Endothelial cell of umbilical vein (primary cell): Measurements from ENCODE around the gene C2. TPM values are rescaled to one million over a fixed set of nuclear protein-coding genes. Genes with fewer than 3 reads are reported as not detected.

ENCODE experiments used
- BruUV-seq: library from RNA; stranded (reverse); fragments of 400-500 nt; replicated peaks from 2 replicates; lab custom pipeline; 2021; lab: Mats Ljungman, UMichigan
- CTCF ChIA-PET: fragments of 300-600, 350-600 bp; sonication (Branson Sonifier 250); formaldehyde crosslinking; loops from one replicate; lab custom pipeline; 2021; ENCODE audit warnings: antibody characterized with exemption, inconsistent platforms; lab: Charles Lee
- POLR2A ChIA-PET: fragments of 300-600, 350-600 bp; sonication (Branson Sonifier 250); formaldehyde crosslinking; loops from one replicate; lab custom pipeline; 2021; ENCODE audit warnings: antibody characterized with exemption, inconsistent platforms; lab: Charles Lee
- DNase-seq: peaks from one replicate; pipeline ENCODE4 v3.0.0-alpha.2; 2011; ENCODE audit warnings: low read depth, low spot score
- FAIRE-seq: peaks from 2 replicates; lab custom pipeline; 2011; peaks lifted over from hg19 to GRCh38; lab: Jason Lieb, UNC
- H2AFZ ChIP-seq: 2 replicates; pipeline ENCODE4 v1.6.0; 2012; ENCODE audit warnings: low read depth, low read length, control low read depth, inconsistent platforms
- H3K27ac ChIP-seq: 2 replicates; pipeline ENCODE4 v1.5.1; 2011; ENCODE audit warnings: low read depth, mild to moderate bottlenecking, control low read depth, low read length, moderate library complexity; ENCODE audit not compliant: insufficient read depth
- H3K27me3 ChIP-seq, 2 experiments: 2 replicates each; pipeline versions ENCODE4 v1.6.0 to v1.6.1; 2011; ENCODE audit warnings: low read length in 2 of 2, mixed read lengths in 1 of 2; ENCODE audit not compliant: control insufficient read depth in 2 of 2, insufficient read depth in 2 of 2
- H3K36me3 ChIP-seq, 2 experiments: 2 replicates in 1 of 2; 3 replicates in 1 of 2; pipeline ENCODE4 v1.5.1; 2011; ENCODE audit warnings: low read length in 2 of 2, mild to moderate bottlenecking in 1 of 2, moderate library complexity in 1 of 2; ENCODE audit not compliant: control insufficient read depth in 2 of 2, insufficient read depth in 2 of 2; ENCODE audit errors: extremely low read depth in 1 of 2
- H3K4me1 ChIP-seq: 3 replicates; pipeline ENCODE4 v1.5.1; 2011; ENCODE audit warnings: mild to moderate bottlenecking, low read length; ENCODE audit not compliant: control insufficient read depth, insufficient read depth; ENCODE audit errors: extremely low read depth
- H3K4me2 ChIP-seq: 2 replicates; pipeline ENCODE4 v1.6.1; 2011; ENCODE audit warnings: low read length, control low read depth, mixed read lengths; ENCODE audit not compliant: insufficient read depth
- H3K4me3 ChIP-seq, 3 experiments: fragments of 200-600 bp in 1 of 3; sonication (generic), shearing (Covaris generic) in 1 of 3; replicated peaks in 1 of 3; 2 replicates each; pipeline ENCODE4 v1.5.1; 2011 to 2016; ENCODE audit warnings: control low read depth in 3 of 3, low read length in 3 of 3, mild to moderate bottlenecking in 2 of 3, inconsistent platforms in 1 of 3, low read depth in 1 of 3, moderate library complexity in 1 of 3; ENCODE audit not compliant: insufficient read depth in 1 of 3
- H3K79me2 ChIP-seq: 2 replicates; pipeline ENCODE4 v1.6.0; 2012; ENCODE audit warnings: low read length, inconsistent platforms; ENCODE audit not compliant: control insufficient read depth, insufficient read depth
- H3K9ac ChIP-seq: replicated peaks from 2 replicates; pipeline ENCODE3; 2011; ENCODE audit warnings: low read length, control low read depth; ENCODE audit not compliant: insufficient read depth; ENCODE audit errors: extremely low read depth
- H3K9me1 ChIP-seq: replicated peaks from 3 replicates; pipeline ENCODE4 v1.6.0; 2011; ENCODE audit warnings: mild to moderate bottlenecking, low read length; ENCODE audit not compliant: control insufficient read depth, insufficient read depth; ENCODE audit errors: extremely low read depth
- H3K9me3 ChIP-seq: replicated peaks from 2 replicates; pipeline ENCODE4 v1.5.1; 2012; ENCODE audit warnings: low read length, inconsistent platforms; ENCODE audit not compliant: control insufficient read depth, insufficient read depth
- H4K20me1 ChIP-seq: replicated peaks from 2 replicates; pipeline ENCODE3; 2011; ENCODE audit warnings: mild to moderate bottlenecking, low read length; ENCODE audit not compliant: control insufficient read depth, insufficient read depth; ENCODE audit errors: extremely low read depth
- CTCF ChIP-seq, 2 donors: IDR thresholded peaks; 1 replicate in 1 of 2; 2 replicates in 1 of 2; pipeline ENCODE4 v1.5.1; 2011; ENCODE audit warnings: low read length in 2 of 2, mild to moderate bottlenecking in 2 of 2, moderate library complexity in 2 of 2, control low read depth in 1 of 2, inconsistent platforms in 1 of 2, low read depth in 1 of 2; ENCODE audit not compliant: insufficient read depth in 1 of 2; ENCODE audit errors: extremely low read depth in 1 of 2
- EZH2 ChIP-seq: IDR thresholded peaks from 2 replicates; pipeline ENCODE4 v1.6.1; 2012; ENCODE audit warnings: borderline replicate concordance, low read depth, mild to moderate bottlenecking, moderate library complexity, low read length, inconsistent platforms; ENCODE audit not compliant: severe bottlenecking
- FOS ChIP-seq: IDR thresholded peaks from 2 replicates; pipeline ENCODE4 v1.6.1; 2011; ENCODE audit warnings: mild to moderate bottlenecking, low read length, moderate library complexity, borderline replicate concordance; ENCODE audit not compliant: insufficient read depth
- GATA2 ChIP-seq: IDR thresholded peaks from 2 replicates; pipeline ENCODE4 v1.7.0; 2011; ENCODE audit warnings: low read depth, mild to moderate bottlenecking, moderate library complexity, mixed read lengths, low read length; ENCODE audit not compliant: insufficient read length, insufficient read depth
- JUN ChIP-seq: IDR thresholded peaks from 2 replicates; pipeline ENCODE4 v1.6.1; 2011; ENCODE audit warnings: borderline replicate concordance, low read depth; ENCODE audit not compliant: insufficient read length, insufficient read depth
- MAX ChIP-seq: IDR thresholded peaks from 2 replicates; pipeline ENCODE4 v1.6.1; 2011; ENCODE audit not compliant: insufficient read depth, insufficient read length
- MYC ChIP-seq: IDR thresholded peaks from one replicate; pipeline ENCODE4 v1.6.1; 2011; ENCODE audit warnings: mild to moderate bottlenecking, low read depth, low read length
- POLR2A ChIP-seq: IDR thresholded peaks from 2 replicates; pipeline ENCODE4 v1.6.1; 2012; ENCODE audit warnings: low read depth, mild to moderate bottlenecking, control low read depth, low read length
- POLR2AphosphoS5 ChIP-seq: IDR thresholded peaks from 2 replicates; pipeline ENCODE4 v1.6.1; 2012; ENCODE audit warnings: low read depth, mild to moderate bottlenecking, control low read depth, low read length, moderate library complexity; ENCODE audit not compliant: insufficient read depth
- dilution Hi-C: fragments of 300-500 bp; cut with MboI; formaldehyde crosslinking; loops from one replicate; pipeline ENCODE4 v1.15.0; 2019; ENCODE audit warnings: low sequenced_read_pairs; ENCODE audit not compliant: extremely low pct_ligation_motif_present
- intact Hi-C: fragments of 100-400 bp; cut with micrococcal nuclease; formaldehyde crosslinking; loops from one replicate; pipeline ENCODE4 v1.10.0; 2022
- polyA plus RNA-seq, 4 experiments: library from polyadenylated mRNA; depleted of rRNA in 3 of 4; stranded (reverse) in 3 of 4; unstranded in 1 of 4; fragments of >200 nt; gene quantifications; 2 replicates each; pipeline versions ENCODE4 v1.2.1 to v1.2.3, GENCODE V29; 2011 to 2012; ENCODE audit warnings: missing spikeins in 1 of 4
- total RNA-seq: library from RNA; stranded (reverse); gene quantifications from 2 replicates; pipeline ENCODE4 v1.2.3, GENCODE V29; 2021

The C2 gene
- total and polyA plus RNA-seq, 2 donors (not counting 3 experiments of a cell fraction or from before 2014, with no cell fraction given), result 0.60 TPM; not detected in 1

GRCh38 chr6:31968791-31969711 lies 41.5 kb downstream of the C2 start:
- no peaks in the 10 kb centered on the region for H4K20me1 ChIP-seq
- BruUV-seq, result no TSS peak
- no peak overlapping the region for H3K4me3 ChIP-seq
- ChIA-PET POLR2A (no interaction called here), CTCF (no interaction called here)
- no peaks in the 10 kb centered on the region for H3K27me3 ChIP-seq
- intact Hi-C loops (no loop called here), dilution Hi-C loops (no loop called here)
- H3K79me2 ChIP-seq, result peaks cover 29% of the 10 kb centered on the region
- H3K36me3 ChIP-seq, result peaks cover 6 to 38% of the 10 kb centered on the region in 2 experiments
- H3K4me2 ChIP-seq, result no peak overlapping the region
- TF ChIP-seq CTCF (IDR thresholded peaks at IDR 0.05; ENCODE audit: extremely low read depth in 1 of 2, insufficient read depth in 1 of 2, low read depth in 1 of 2, low read length in 2 of 2), result no peak
- no peak for TF ChIP-seq POLR2AphosphoS5
- TF ChIP-seq POLR2A, result no peak
- TF ChIP-seq MYC, result no peak
- no peak for TF ChIP-seq FOS
- no peak for TF ChIP-seq EZH2
- no peak for TF ChIP-seq MAX
- TF ChIP-seq JUN, result no peak
- no peak for TF ChIP-seq GATA2
- FAIRE-seq (no peak), DNase-seq (no peak)
- no peaks in the 10 kb centered on the region for H3K9me1 ChIP-seq
- H3K4me1 ChIP-seq, result peaks cover 17% of the 10 kb centered on the region
- H2AFZ ChIP-seq, result no peak overlapping the region
- H3K9ac ChIP-seq, result no peak overlapping the region
- no peaks in the 10 kb centered on the region for H3K9me3 ChIP-seq
- no peak overlapping the region for H3K27ac ChIP-seq
